Activated naive CD4-positive, alpha-beta T cell treated with anti-CD3 and anti-CD28 coated beads, Interleukin-2, amount 10 ng/mL, durations not matched to agents 7 days and 5 days (primary cell): ENCODE results near the gene SEMA4D.

Experiments used
- CTCF ChIA-PET: fragments of 350-600 bp; sonication (Branson Sonifier 250); formaldehyde crosslinking; loops from one replicate; lab custom pipeline; 2021; ENCODE audit warnings: antibody characterized with exemption; lab: Charles Lee
- DNase-seq: peaks from one replicate; pipeline ENCODE4 v3.0.0-alpha.2; 2020
- H3K27ac Mint-ChIP-seq: one replicate; pipeline ENCODE4 v1.8.0; 2021; ENCODE audit warnings: mild to moderate bottlenecking, moderate library complexity, mixed read lengths
- H3K27me3 Mint-ChIP-seq: one replicate; pipeline ENCODE4 v1.8.0; 2021; ENCODE audit warnings: mild to moderate bottlenecking, mixed read lengths
- H3K36me3 Mint-ChIP-seq: one replicate; pipeline ENCODE4 v1.8.0; 2021; ENCODE audit warnings: mixed read lengths
- H3K4me1 Mint-ChIP-seq: one replicate; pipeline ENCODE4 v1.8.0; 2021; ENCODE audit warnings: mixed read lengths
- H3K4me3 Mint-ChIP-seq: one replicate; pipeline ENCODE4 v1.8.0; 2021; ENCODE audit warnings: mild to moderate bottlenecking, moderate library complexity, mixed read lengths
- H3K9me3 Mint-ChIP-seq: one replicate; pipeline ENCODE4 v1.8.0; 2021; ENCODE audit warnings: mixed read lengths

Gene SEMA4D

GRCh38 chr9:89329917-89330316 lies 168.0 kb downstream of the SEMA4D start:
- Mint-ChIP-seq H3K4me3 (no peak overlapping the region), H3K4me1 (no peaks in the 10 kb centered on the region), H3K9me3 (no peaks in the 10 kb centered on the region), H3K36me3 (peaks cover 45% of the 10 kb centered on the region), H3K27ac (no peak overlapping the region), H3K27me3 (no peaks in the 10 kb centered on the region)
- DNase-seq, result no peak
- CTCF ChIA-PET, result no interaction called here

- Mint-ChIP-seq H3K36me3 (peaks cover 33% of the 10 kb centered on the region), H3K9me3 (no peaks in the 10 kb centered on the region), H3K27ac (no peak overlapping the region), H3K4me3 (no peak overlapping the region), H3K27me3 (no peaks in the 10 kb centered on the region), H3K4me1 (peaks cover 5% of the 10 kb centered on the region)
- CTCF ChIA-PET, result no interaction called here
- DNase-seq, result no peak
Observed at GRCh38 chr9:89328064-89328463, 169.8 kb downstream of the SEMA4D start.

GRCh38 chr9:89325733-89326132 lies 172.2 kb downstream of the SEMA4D start:
- CTCF ChIA-PET, result interaction anchor here (1.8 kb wide), 1 partner anchor 223 kb away, joined by 8 read pairs; no protein-coding TSS in a partner anchor
- Mint-ChIP-seq H3K4me1 (peaks cover 27% of the 10 kb centered on the region), H3K27me3 (no peaks in the 10 kb centered on the region), H3K4me3 (no peak overlapping the region), H3K27ac (no peak overlapping the region), H3K9me3 (no peaks in the 10 kb centered on the region), H3K36me3 (peaks cover 35% of the 10 kb centered on the region)
- DNase-seq, result no peak

GRCh38 chr9:89323390-89323789 lies 174.5 kb downstream of the SEMA4D start:
- no peaks in the 10 kb centered on the region for H3K27me3 Mint-ChIP-seq
- H3K4me1 Mint-ChIP-seq, result peaks cover 44% of the 10 kb centered on the region
- peaks cover 28% of the 10 kb centered on the region for H3K36me3 Mint-ChIP-seq
- no peak overlapping the region for H3K4me3 Mint-ChIP-seq
- CTCF ChIA-PET, result interaction anchor here (0.6 to 0.7 kb wide), 2 partner anchors 226 to 262 kb away, joined by 3 read pairs; no protein-coding TSS in a partner anchor
- H3K27ac Mint-ChIP-seq, result peak overlapping the region; percentile 47
- DNase-seq, result no peak
- H3K9me3 Mint-ChIP-seq, result no peaks in the 10 kb centered on the region

- Mint-ChIP-seq H3K4me3 (peak overlapping the region; percentile 87), H3K36me3 (peaks cover 61% of the 10 kb centered on the region), H3K27ac (peak overlapping the region; percentile 99), H3K9me3 (no peaks in the 10 kb centered on the region), H3K27me3 (no peaks in the 10 kb centered on the region), H3K4me1 (peaks cover 79% of the 10 kb centered on the region)
- CTCF ChIA-PET, result interaction anchor here (0.7 to 1.5 kb wide), 3 partner anchors 204 to 230 kb away, joined by 3 to 5 read pairs (median 3); no protein-coding TSS in a partner anchor
- peak; percentile 30 for DNase-seq
Observed at GRCh38 chr9:89319015-89319905, 178.7 kb downstream of the SEMA4D start.

- peak; percentile 94 for DNase-seq
- peak within 1 kb of the TSS; percentile 87 for H3K4me3 Mint-ChIP-seq
- no peaks in the 10 kb centered on the region for H3K9me3 Mint-ChIP-seq
- H3K27ac Mint-ChIP-seq, result peak within 1 kb of the TSS; percentile 99
- peaks cover 86% of the 10 kb centered on the region for H3K4me1 Mint-ChIP-seq
- H3K36me3 Mint-ChIP-seq, result peaks cover 69% of the 10 kb centered on the region
- no peaks in the 10 kb centered on the region for H3K27me3 Mint-ChIP-seq
- CTCF ChIA-PET, result interaction anchor here (0.7 to 0.9 kb wide), 2 partner anchors 205 to 219 kb away, joined by 3 read pairs; no protein-coding TSS in a partner anchor
Observed at GRCh38 chr9:89318123-89319014, 179.5 kb downstream of the SEMA4D start, which contains the start of gene SECISBP2. Gene SECISBP2, plus strand, starts transcription at chr9:89318500. Its CDS starts 77 bp downstream, at chr9:89318577.

- Mint-ChIP-seq H3K4me3 (peak overlapping the region; percentile 87), H3K36me3 (peaks cover 74% of the 10 kb centered on the region), H3K27ac (peak overlapping the region; percentile 99), H3K4me1 (peaks cover 86% of the 10 kb centered on the region), H3K9me3 (no peaks in the 10 kb centered on the region), H3K27me3 (no peaks in the 10 kb centered on the region)
- DNase-seq, result no peak
- CTCF ChIA-PET, result no interaction called here
Observed at GRCh38 chr9:89317282-89317681, 180.6 kb downstream of the SEMA4D start.

GRCh38 chr9:89315482-89315881 lies 182.4 kb downstream of the SEMA4D start:
- Mint-ChIP-seq H3K4me3 (no peak overlapping the region), H3K4me1 (peaks cover 70% of the 10 kb centered on the region), H3K27ac (peak overlapping the region; percentile 99), H3K9me3 (no peaks in the 10 kb centered on the region), H3K27me3 (no peaks in the 10 kb centered on the region), H3K36me3 (peaks cover 64% of the 10 kb centered on the region)
- CTCF ChIA-PET, result no interaction called here
- no peak for DNase-seq

- CTCF ChIA-PET, result no interaction called here
- peak overlapping the region; percentile 84 for H3K27ac Mint-ChIP-seq
- H3K36me3 Mint-ChIP-seq, result peaks cover 66% of the 10 kb centered on the region
- peaks cover 67% of the 10 kb centered on the region for H3K4me1 Mint-ChIP-seq
- no peaks in the 10 kb centered on the region for H3K9me3 Mint-ChIP-seq
- DNase-seq, result no peak
- peak overlapping the region; percentile 90 for H3K4me3 Mint-ChIP-seq
- H3K27me3 Mint-ChIP-seq, result no peaks in the 10 kb centered on the region
Observed at GRCh38 chr9:89314955-89315354, 183.0 kb downstream of the SEMA4D start.

- H3K4me1 Mint-ChIP-seq, result peaks cover 68% of the 10 kb centered on the region
- no peaks in the 10 kb centered on the region for H3K27me3 Mint-ChIP-seq
- peak overlapping the region; percentile 84 for H3K27ac Mint-ChIP-seq
- CTCF ChIA-PET, result no interaction called here
- H3K9me3 Mint-ChIP-seq, result no peaks in the 10 kb centered on the region
- H3K4me3 Mint-ChIP-seq, result peak overlapping the region; percentile 90
- peaks cover 62% of the 10 kb centered on the region for H3K36me3 Mint-ChIP-seq
- DNase-seq, result no peak
Observed at GRCh38 chr9:89313842-89314241, 184.1 kb downstream of the SEMA4D start.

- Mint-ChIP-seq H3K27ac (peak overlapping the region; percentile 89), H3K27me3 (no peaks in the 10 kb centered on the region), H3K9me3 (no peaks in the 10 kb centered on the region), H3K36me3 (peaks cover 56% of the 10 kb centered on the region), H3K4me1 (peaks cover 63% of the 10 kb centered on the region), H3K4me3 (peak overlapping the region; percentile 90)
- peak; percentile 38 for DNase-seq
- CTCF ChIA-PET, result no interaction called here
Observed at GRCh38 chr9:89312222-89312571, 185.7 kb downstream of the SEMA4D start.

GRCh38 chr9:89311346-89312221 lies 186.3 kb downstream of the SEMA4D start:
- Mint-ChIP-seq H3K27ac (peak overlapping the region; percentile 99), H3K9me3 (no peaks in the 10 kb centered on the region), H3K4me3 (peak overlapping the region; percentile 90), H3K4me1 (peaks cover 56% of the 10 kb centered on the region), H3K27me3 (no peaks in the 10 kb centered on the region), H3K36me3 (peaks cover 50% of the 10 kb centered on the region)
- CTCF ChIA-PET, result no interaction called here
- DNase-seq, result no peak
